Peyer's patch (tissue), 4 donors: ENCODE results near the gene ZNF213.

Experiments
- POLR2A ChIP-seq, 2 donors: fragments of 450-650 bp; IDR thresholded peaks; one replicate each; pipeline ENCODE4 v1.5.1; 2017; ENCODE audit warnings: antibody characterized with exemption in 2 of 2, mild to moderate bottlenecking in 2 of 2, moderate library complexity in 2 of 2
- TF ChIP-seq, protein P1 (sequence below), 6 experiments: fragments of 450-650 bp in 4 of 6; fragments of 200-600 bp in 2 of 6; sonication (generic) in 1 of 6; IDR thresholded peaks; one replicate each; pipeline ENCODE4 v1.5.1; 2017 to 2019; ENCODE audit warnings: antibody characterized with exemption in 6 of 6, mild to moderate bottlenecking in 3 of 6, moderate library complexity in 1 of 6

DNA sequence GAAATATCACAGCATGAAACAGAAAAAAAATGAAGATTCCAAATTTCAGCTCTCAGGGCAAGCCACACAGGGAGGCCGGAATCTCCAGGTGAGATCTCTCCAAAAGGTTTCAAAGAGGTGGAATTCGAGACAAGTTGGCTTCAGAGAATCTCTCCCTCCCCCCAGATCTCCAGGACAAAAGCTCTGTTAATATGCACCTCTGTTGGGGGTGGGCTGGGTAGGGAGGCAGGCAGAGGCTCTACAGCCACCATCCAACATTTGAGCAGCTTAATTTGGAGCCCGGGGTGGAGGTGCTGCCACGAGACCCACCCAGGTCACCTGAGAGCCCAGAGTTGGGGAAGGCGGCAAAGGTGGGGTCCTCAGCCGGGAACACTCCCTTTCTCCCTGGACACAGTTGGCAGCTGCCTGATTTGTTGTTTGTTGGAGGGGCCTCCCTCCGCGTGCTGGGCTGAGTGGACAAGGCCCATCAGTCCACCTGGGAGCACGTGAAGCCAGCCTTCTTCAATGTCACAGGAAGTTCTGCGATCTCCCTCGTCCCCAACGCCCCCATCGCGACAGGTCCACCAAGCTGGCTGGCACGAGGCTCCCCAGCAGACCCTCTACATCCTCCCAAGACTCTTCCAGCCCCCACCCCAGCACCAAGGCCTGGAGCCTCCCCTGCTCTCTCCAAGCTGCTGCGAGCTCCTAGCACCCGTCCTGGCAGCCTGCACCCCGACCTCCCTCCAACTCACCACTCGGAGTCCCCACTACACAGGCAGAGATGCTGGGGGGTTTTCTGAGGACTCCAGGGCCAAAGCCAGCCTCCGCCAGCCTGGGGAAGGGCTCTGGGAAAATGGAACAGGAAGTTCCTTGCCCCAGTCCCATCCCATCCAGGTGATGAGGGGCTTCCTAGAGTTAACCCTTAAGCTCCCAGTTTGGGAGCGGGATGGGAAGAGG lies 36.1 kb upstream of the ZNF213 start, which contains the start of gene ZSCAN10:
- TF ChIP-seq, protein P1, sequence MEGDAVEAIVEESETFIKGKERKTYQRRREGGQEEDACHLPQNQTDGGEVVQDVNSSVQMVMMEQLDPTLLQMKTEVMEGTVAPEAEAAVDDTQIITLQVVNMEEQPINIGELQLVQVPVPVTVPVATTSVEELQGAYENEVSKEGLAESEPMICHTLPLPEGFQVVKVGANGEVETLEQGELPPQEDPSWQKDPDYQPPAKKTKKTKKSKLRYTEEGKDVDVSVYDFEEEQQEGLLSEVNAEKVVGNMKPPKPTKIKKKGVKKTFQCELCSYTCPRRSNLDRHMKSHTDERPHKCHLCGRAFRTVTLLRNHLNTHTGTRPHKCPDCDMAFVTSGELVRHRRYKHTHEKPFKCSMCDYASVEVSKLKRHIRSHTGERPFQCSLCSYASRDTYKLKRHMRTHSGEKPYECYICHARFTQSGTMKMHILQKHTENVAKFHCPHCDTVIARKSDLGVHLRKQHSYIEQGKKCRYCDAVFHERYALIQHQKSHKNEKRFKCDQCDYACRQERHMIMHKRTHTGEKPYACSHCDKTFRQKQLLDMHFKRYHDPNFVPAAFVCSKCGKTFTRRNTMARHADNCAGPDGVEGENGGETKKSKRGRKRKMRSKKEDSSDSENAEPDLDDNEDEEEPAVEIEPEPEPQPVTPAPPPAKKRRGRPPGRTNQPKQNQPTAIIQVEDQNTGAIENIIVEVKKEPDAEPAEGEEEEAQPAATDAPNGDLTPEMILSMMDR (IDR thresholded peaks at IDR 0.05): no peak
- TF ChIP-seq POLR2A (IDR thresholded peaks at IDR 0.05): no peak
